Panc1 (cell line): ENCODE results near the gene DYRK1A.

Source experiments
- POLR2AphosphoS5 ChIP-seq: IDR thresholded peaks from 2 replicates; pipeline ENCODE4 v1.6.1; 2012; ENCODE audit warnings: mild to moderate bottlenecking, low read depth, low read length, moderate library complexity
- SIN3A ChIP-seq: IDR thresholded peaks from 2 replicates; pipeline ENCODE4 v1.6.1; 2012; ENCODE audit warnings: low read depth, mild to moderate bottlenecking, low read length, moderate library complexity, borderline replicate concordance; ENCODE audit not compliant: insufficient read depth
- TF ChIP-seq, protein P1 (sequence below): fragments of 450-650 bp; IDR thresholded peaks from 2 replicates; pipeline ENCODE4 v1.5.1; 2017; ENCODE audit warnings: mild to moderate bottlenecking
- TF ChIP-seq, protein P2 (sequence below), 2 experiments: IDR thresholded peaks; 2 replicates each; pipeline ENCODE4 v1.6.1; 2011 to 2012; ENCODE audit warnings: low read depth in 2 of 2, control low read depth in 1 of 2, low read length in 1 of 2, mild to moderate bottlenecking in 1 of 2, moderate library complexity in 1 of 2; ENCODE audit not compliant: insufficient read depth in 1 of 2

DNA sequence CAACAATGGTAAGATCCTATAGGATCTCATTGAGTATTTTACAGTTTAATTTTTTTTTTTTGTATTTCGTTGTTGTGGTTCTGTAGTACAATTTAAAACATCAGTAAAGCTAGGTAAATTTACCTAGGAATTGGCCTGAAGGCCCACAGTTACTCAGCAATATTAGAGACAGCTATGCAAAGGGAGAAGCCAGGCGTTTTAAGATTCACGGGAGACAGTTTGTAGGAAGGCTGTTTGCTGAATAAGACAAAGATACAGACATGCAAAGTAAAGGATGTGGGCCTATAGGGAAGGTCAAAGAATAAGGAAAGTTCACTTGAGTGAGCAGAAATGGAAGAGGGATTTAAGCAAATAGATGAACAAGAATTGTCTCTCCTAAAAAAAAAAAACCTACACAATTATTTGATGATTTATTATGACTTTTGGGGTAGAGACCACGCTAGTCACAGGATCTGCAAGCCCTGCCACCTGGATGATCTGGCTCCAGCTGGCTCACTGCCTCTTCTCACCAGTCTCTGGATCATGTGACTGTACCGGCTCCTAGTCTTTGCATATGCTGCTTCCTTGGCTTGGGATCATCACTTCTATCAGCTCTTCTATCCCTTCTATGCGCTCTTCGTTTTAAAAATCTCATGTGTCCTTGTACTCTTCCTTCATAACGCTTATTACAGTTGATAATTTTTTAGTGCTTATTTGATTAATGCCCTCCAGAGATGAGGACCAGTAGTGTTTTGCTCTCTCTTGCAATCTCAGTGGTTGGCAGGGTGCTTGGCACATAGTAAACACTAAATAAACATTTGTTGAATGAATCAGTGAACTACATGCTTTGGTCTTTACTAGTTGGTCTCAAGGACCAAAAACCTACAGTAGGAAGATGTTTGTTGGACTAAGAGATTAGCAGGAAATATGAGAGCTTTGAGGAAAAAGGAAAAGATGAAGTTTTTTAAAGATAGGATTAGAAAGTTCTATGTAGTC is 14.1 kb downstream of the DYRK1A start:
- TF ChIP-seq, protein P1, sequence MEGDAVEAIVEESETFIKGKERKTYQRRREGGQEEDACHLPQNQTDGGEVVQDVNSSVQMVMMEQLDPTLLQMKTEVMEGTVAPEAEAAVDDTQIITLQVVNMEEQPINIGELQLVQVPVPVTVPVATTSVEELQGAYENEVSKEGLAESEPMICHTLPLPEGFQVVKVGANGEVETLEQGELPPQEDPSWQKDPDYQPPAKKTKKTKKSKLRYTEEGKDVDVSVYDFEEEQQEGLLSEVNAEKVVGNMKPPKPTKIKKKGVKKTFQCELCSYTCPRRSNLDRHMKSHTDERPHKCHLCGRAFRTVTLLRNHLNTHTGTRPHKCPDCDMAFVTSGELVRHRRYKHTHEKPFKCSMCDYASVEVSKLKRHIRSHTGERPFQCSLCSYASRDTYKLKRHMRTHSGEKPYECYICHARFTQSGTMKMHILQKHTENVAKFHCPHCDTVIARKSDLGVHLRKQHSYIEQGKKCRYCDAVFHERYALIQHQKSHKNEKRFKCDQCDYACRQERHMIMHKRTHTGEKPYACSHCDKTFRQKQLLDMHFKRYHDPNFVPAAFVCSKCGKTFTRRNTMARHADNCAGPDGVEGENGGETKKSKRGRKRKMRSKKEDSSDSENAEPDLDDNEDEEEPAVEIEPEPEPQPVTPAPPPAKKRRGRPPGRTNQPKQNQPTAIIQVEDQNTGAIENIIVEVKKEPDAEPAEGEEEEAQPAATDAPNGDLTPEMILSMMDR, result no peak
- no peak for TF ChIP-seq SIN3A
- TF ChIP-seq, protein P2, sequence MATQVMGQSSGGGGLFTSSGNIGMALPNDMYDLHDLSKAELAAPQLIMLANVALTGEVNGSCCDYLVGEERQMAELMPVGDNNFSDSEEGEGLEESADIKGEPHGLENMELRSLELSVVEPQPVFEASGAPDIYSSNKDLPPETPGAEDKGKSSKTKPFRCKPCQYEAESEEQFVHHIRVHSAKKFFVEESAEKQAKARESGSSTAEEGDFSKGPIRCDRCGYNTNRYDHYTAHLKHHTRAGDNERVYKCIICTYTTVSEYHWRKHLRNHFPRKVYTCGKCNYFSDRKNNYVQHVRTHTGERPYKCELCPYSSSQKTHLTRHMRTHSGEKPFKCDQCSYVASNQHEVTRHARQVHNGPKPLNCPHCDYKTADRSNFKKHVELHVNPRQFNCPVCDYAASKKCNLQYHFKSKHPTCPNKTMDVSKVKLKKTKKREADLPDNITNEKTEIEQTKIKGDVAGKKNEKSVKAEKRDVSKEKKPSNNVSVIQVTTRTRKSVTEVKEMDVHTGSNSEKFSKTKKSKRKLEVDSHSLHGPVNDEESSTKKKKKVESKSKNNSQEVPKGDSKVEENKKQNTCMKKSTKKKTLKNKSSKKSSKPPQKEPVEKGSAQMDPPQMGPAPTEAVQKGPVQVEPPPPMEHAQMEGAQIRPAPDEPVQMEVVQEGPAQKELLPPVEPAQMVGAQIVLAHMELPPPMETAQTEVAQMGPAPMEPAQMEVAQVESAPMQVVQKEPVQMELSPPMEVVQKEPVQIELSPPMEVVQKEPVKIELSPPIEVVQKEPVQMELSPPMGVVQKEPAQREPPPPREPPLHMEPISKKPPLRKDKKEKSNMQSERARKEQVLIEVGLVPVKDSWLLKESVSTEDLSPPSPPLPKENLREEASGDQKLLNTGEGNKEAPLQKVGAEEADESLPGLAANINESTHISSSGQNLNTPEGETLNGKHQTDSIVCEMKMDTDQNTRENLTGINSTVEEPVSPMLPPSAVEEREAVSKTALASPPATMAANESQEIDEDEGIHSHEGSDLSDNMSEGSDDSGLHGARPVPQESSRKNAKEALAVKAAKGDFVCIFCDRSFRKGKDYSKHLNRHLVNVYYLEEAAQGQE (IDR thresholded peaks at IDR 0.05; ENCODE audit: insufficient read depth in 1 of 2, low read depth in 2 of 2, low read length in 1 of 2), result no peak
- TF ChIP-seq POLR2AphosphoS5, result no peak
